Measurements from ENCODE around the gene MS4A13. TPM values are rescaled to one million over a fixed set of nuclear protein-coding genes. Genes with fewer than 3 reads are reported as not detected.

The MS4A13 gene
- total and polyA plus RNA-seq, 2 of the 8 experiments (the other 6 are each of a cell fraction or from before 2014, with no cell fraction given) = not detected

Other genes with a start within 250 kb of the MS4A13 start
- not detected in 2 replicates for gene MS4A4A, start 234.7 kb upstream of the MS4A13 start, total RNA-seq (2021; fragmentation: NEBNext Ultra II Directional; extraction: Animal tissue kit (Norgen Biotek cat#: 25700))
- gene MS4A4A, start 234.7 kb upstream of the MS4A13 start, polyA plus RNA-seq (2011; rRNA removed) = not detected in 2 replicates
- gene MS4A6E, start 188.1 kb upstream of the MS4A13 start, total RNA-seq (2021; fragmentation: NEBNext Ultra II Directional; extraction: Animal tissue kit (Norgen Biotek cat#: 25700)) = not detected in 2 replicates
- not detected in 2 replicates for gene MS4A6E, start 188.1 kb upstream of the MS4A13 start, polyA plus RNA-seq (2011; rRNA removed)
- not detected in 2 replicates for gene MS4A7, start 136.9 kb upstream of the MS4A13 start, total RNA-seq (2021; fragmentation: NEBNext Ultra II Directional; extraction: Animal tissue kit (Norgen Biotek cat#: 25700))
- gene MS4A7, start 136.9 kb upstream of the MS4A13 start, polyA plus RNA-seq (2011; rRNA removed) = 0.05 TPM in 1 of 2 replicates, not detected in the other
- gene MS4A14, start 118.9 kb upstream of the MS4A13 start, total RNA-seq (2021; fragmentation: NEBNext Ultra II Directional; extraction: Animal tissue kit (Norgen Biotek cat#: 25700)) = not detected in 2 replicates
- not detected in 2 replicates for gene MS4A14, start 118.9 kb upstream of the MS4A13 start, polyA plus RNA-seq (2011; rRNA removed)
- not detected in 2 replicates for gene MS4A5, start 85.8 kb upstream of the MS4A13 start, total RNA-seq (2021; fragmentation: NEBNext Ultra II Directional; extraction: Animal tissue kit (Norgen Biotek cat#: 25700))
- not detected in 2 replicates for gene MS4A5, start 85.8 kb upstream of the MS4A13 start, polyA plus RNA-seq (2011; rRNA removed)
- gene MS4A1, start 59.5 kb upstream of the MS4A13 start, total RNA-seq (2021; fragmentation: NEBNext Ultra II Directional; extraction: Animal tissue kit (Norgen Biotek cat#: 25700)) = not detected in 2 replicates
- not detected in 2 replicates for gene MS4A1, start 59.5 kb upstream of the MS4A13 start, polyA plus RNA-seq (2011; rRNA removed)
- gene MS4A12, start 22.6 kb upstream of the MS4A13 start, total RNA-seq (2021; fragmentation: NEBNext Ultra II Directional; extraction: Animal tissue kit (Norgen Biotek cat#: 25700)) = 0.39 TPM in 1 of 2 replicates, not detected in the other
- 0.14 and 0.24 TPM in 2 replicates for gene MS4A12, start 22.6 kb upstream of the MS4A13 start, polyA plus RNA-seq (2011; rRNA removed)
- gene MS4A8, start 184.2 kb downstream of the MS4A13 start, total RNA-seq (2021; fragmentation: NEBNext Ultra II Directional; extraction: Animal tissue kit (Norgen Biotek cat#: 25700)) = not detected in 2 replicates
- not detected in 2 replicates for gene MS4A8, start 184.2 kb downstream of the MS4A13 start, polyA plus RNA-seq (2011; rRNA removed)
- not detected in 2 replicates for gene MS4A18, start 209.3 kb downstream of the MS4A13 start, total RNA-seq (2021; fragmentation: NEBNext Ultra II Directional; extraction: Animal tissue kit (Norgen Biotek cat#: 25700))
- not detected in 2 replicates for gene MS4A18, start 209.3 kb downstream of the MS4A13 start, polyA plus RNA-seq (2011; rRNA removed)
- gene MS4A15, start 241.5 kb downstream of the MS4A13 start, total RNA-seq (2021; fragmentation: NEBNext Ultra II Directional; extraction: Animal tissue kit (Norgen Biotek cat#: 25700)) = 0.17 TPM in 1 of 2 replicates, not detected in the other
- 0.15 and 0.41 TPM in 2 replicates for gene MS4A15, start 241.5 kb downstream of the MS4A13 start, polyA plus RNA-seq (2011; rRNA removed)

Measured in H1 (cell line).